GM19372 (cell line): ENCODE data around the gene ASTN2.

Source experiments
- ATAC-seq: cut with Tn5 transposase; IDR thresholded peaks from one replicate; pipeline ENCODE4 v1.9.1; 2021; ENCODE audit warnings: mild to moderate bottlenecking, low read depth, moderate library complexity; ENCODE audit not compliant: unreplicated experiment

ASTN2 gene

DNA sequence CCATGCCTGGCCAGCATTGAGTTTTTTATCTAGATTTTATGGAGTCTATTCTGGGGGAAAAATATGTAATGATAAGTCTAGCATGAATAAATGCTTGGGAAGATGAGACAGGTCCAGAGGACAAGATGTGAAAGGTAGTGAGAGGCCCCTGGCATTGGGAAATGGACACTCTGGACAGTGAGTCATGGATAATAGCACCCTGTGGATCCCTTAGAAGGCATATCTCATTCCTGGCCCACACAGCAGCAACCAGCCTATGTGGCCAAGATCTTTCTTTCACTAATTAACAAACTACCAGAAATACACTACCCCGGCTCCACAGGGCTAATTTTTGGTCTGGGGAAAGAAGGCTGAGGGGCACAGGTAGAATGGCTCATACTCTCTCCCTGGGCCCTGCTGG, 371.7 kb downstream of the ASTN2 start:
- ATAC-seq: no peak

DNA sequence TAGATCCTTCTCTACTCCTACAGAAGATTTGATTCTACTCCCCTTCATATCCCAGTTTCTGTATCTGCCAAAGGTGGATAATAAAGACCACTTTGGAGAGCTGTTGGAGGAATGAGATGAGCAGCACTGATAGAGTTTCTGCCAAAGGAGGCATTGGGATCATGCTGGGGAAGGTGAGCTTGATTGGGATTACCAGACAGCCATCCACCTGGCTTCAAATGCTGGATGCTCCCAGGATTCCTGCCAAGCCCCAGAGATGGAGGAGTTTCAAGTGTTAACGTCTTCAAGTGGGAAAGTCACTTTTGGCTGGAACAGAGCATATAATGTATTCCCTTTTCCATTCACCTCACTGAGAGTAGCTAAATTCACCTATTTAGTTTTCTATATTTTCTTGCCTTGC, 379.3 kb downstream of the ASTN2 start:
- ATAC-seq: no peak

DNA sequence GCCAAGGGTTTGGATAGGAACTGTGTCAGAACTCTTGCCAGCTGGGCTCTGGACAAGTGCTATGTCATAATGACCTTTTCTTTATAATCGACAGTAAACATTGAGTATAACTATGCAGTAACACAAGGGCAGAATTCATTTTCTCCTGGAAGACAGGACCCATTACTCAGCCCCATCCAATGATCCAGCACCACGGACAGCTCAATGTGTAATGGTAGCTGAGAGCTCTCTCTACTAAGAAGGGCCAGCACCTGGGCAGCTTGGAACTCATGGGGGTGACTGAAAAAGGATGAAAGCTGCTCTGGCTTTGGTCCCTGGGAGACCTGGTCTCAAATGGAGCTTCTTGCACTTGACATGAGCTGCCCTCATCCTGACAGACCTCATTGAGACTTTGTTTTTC, 380.0 kb downstream of the ASTN2 start:
- no peak for ATAC-seq

DNA sequence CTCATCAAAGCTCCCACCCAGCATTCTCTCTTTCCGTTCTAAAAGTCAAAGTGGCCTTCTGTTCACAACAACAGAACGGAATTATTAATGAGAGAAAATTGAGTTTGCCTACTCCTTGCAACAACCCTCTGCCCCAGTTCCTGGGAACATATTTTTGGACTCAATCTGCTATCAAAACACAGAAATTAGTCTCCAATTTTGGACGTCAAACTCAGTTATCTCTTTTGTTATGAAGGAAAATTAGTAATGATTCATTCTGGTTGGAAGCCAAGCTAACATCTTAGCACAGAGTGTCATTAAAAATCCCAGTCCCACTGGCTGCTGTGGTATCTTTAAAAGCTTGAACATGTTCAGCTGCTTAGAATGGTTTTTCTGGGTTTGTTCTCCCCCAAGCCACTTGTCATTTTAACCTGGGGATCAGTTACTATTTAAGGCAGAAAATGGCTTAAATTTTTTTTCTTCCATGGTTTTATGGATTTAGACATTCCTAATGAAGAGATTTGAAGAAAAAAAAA, 384.5 kb downstream of the ASTN2 start:
- no peak for ATAC-seq

DNA sequence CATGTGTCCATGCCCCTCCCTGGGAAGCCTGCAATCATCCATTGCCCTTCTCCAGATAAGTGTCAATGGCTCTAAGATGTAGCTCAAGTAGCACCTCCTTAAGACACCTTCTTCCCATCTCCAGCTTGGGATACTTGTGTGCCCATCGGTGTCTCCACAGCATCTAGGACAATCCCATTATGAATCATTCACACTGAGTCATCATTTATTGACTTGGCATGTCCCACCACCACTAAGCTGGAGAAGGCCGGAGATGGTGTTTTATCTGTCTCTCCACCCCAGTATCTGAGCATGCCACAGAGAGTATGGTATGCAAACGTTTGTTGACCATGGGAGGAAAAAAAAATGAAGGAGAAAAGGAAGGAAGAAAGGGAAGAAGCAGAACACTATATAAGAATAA, 385.5 kb downstream of the ASTN2 start:
- no peak for ATAC-seq

DNA sequence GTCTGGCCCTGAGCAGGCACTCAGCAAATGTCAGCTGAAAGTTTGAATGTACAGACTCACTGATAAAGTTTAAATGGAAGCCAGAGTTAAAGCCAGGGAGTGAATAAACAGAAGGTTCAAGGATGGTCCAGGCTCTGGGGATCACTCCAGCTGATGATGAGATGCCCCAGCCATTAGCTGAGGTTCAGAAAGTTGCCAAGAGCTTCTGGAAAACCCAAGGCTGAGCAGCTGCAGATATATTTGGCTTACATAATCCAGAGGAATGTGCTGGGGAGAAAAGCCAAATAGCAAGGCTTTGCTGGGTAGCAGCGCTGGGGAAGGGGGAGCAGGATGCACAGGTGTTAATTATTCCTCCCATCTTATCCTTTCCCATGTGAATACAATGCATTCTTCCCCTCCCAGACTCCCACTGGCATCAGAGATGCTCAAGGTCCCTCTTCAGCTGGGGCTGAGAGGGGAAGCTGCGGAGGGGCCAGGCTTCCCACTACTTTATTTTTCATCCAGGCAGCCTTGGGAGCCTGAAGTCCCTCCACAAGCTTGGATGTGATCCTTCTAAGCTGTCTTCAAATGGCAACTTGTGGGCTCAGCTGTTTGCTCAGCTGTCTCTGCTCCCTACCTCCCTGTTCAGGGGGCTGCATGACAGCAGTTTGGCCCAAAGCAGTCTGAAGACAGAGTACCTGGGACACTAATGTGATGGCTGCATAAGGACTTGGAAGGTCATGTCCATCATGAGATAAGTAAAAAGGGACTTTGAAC, 386.6 kb downstream of the ASTN2 start:
- no peak for ATAC-seq

DNA sequence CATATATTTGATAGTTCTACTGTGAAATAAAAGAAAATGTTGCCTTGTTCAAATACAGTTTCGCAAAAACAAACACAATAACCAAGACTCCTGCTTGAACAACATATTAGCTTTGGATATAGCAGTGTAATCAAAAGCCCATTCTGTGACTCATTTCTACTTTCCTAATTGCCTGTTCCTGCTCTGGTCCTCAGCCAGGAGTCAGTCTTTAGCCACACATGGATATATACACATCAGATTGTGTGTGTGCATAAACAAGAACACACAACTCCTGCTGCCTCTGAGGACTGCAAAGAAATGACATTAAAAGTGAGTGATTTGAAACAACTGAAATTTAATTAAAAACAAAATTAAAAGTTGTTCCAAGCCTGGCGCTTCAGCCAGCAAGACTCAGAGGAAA, 393.0 kb downstream of the ASTN2 start:
- ATAC-seq: no peak

DNA sequence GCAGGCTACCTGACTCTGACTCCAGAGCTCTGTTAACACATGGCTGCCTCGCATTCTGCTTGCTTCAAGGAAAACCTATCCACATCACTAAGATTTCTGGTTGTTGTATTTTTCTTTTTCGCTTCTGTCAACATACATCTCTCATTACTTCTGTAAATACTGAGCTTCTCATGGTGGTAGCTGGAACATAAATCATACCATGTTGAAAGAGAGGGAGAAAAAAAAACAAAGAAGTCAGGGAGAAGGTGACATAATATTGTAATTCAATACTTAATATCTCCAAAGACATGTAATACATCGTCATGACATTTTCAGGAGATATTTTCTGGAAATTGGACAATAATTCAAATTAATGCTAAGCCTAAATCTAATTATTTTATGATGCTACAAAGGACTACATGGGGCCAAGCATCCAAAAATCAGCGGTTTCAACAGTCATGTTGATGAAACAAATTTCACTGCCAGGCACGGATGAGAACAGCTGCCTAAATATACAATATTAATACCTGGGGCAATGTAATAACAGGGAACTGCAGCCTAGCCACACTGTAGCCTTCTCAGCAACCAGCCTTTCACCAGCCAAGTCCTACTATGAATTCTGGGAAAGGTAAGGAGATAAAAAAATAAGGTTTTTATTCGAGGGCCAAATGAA, 395.8 kb downstream of the ASTN2 start:
- ATAC-seq: no peak

DNA sequence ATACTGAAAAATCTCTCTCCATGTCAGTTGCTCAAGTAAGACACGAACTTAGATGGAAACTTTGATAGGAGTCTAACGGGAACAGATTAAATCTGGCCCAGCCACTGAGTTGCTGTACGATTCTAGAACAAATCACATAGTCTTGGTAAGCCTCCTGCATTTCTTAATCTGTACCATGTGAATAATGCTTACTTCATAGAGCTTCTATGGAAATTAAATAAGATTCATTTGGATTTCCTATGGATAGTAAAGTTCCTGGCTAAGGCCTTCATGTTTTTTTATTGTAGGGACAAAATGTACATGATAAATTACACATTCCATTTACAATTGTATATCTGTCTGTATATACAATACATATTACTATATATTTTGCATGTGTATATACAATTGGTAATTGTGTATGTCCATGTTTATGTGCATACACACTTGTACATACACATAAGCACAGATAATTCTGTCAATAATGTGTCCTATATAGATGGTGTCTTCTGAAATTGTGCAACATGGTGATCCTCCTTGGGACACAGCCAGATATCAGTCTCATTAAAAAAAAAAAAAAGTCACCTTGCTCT, 397.4 kb downstream of the ASTN2 start:
- ATAC-seq: no peak

DNA sequence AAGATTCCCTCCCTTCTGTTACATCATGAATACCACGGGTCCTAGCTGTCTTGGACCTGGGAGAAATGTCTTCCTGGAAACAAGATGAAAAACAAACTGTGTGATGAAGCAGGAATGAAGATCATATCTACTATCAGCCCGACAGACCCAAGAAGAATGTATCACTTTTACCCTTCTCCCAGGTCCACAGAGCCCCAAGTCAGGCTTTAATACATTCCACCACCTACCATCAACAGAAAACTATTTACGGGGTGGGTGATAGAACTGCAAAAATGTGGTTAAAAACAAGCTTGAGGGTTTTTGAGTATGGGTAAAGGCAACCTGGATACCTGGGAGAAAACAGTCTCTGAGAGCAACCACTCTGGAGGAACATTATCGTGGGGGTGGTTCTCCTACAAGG, 400.8 kb downstream of the ASTN2 start:
- no peak for ATAC-seq

DNA sequence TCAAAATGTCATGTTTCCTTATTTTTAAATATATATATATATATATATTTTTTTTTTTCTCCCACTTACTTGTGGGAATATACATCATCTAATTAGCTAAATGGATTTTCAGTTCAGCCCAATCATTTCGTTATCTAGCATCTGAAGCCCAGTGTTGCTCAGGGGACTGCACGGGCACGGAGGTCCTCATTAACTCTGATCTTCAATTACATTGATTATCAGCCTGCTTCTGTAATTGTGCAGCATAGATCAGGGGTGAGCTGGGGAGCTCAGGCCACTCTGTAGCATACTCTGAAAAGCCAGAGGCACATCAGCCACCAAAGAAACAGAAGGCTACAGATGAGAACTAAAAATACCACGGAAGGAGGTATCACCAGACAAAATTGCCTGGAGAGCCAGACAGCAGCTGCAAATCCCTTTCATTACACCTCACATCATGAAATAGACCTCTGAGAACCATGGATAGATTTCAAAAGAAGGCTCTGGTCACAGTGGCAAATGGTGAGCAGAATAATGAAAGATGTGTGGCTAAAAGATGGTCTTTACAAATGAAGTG, 401.3 kb downstream of the ASTN2 start:
- no peak for ATAC-seq

DNA sequence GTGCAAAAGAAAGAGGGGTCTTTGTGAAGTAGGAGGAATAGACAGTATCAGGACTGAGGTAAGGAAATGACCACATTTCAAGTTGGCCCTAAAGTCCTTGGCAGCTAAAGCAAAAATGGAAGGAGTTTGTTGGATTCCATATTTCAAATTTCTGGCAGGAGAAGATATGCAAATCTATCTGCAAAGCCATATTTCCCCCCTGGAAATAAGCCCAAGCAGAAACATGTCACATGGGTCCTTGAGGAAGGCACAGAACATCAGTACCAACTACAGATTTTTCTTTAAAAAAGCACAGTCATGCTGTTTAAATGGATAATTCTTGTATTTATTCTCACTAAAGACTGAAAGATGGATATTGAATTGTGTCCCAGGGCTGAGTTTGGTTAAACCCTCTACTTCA, 404.8 kb downstream of the ASTN2 start:
- ATAC-seq: no peak

DNA sequence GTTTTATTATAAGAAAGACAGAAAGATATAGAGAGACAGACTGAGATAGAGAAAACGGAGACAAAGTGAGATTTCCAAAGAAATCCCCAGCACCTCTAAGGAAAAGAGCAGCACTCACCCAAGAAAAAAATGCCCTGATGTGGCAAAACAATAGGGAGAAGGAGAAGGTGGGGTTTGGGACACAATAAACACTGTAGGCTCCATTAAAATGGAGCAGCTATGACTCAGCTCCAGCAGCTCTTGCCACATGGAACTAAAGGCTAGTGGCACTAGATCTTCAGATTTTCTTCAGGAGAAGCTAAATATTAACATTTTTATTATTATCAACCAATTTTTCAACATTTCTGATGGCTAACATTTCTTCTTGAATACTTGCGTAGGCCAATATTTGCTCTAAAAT, 406.0 kb downstream of the ASTN2 start:
- no peak for ATAC-seq

DNA sequence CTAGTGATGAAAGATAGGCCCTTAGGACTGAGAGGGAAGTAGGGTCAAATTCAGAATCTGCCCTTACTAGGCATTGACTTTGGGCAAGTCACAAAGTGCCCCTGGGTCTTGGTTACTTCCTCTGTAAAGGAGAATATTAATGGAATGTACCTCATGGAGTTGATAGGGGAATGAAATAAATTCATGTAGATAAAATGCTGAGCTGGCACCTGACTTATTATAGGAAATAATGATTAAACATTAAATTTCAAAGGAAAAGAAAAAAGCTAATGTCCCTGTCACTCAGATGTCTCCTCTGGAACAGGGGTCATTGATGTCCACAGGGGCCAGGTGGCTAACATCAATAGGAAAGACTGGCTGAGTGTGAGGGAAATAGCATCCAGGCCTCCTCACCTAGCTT, 406.4 kb downstream of the ASTN2 start:
- ATAC-seq: no peak

DNA sequence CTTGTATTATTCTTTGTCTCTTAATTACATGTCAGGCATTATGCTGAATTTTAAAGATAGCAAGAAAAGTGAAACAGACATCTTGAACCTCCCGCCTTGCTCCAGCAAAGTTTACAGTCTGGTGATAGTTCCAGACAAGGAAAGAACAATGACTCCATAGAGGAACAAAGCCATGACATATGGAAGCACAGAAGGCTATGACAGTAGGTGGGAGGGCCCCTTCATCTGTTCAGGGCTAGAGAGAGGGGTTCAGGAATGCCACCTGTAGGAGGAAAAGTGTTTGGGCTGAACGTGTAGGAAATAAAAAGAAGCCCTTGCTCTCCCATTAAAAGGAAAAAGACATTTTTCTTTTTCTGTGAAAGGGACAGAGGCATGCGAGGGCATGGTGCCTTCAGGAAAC, 412.2 kb downstream of the ASTN2 start:
- no peak for ATAC-seq

DNA sequence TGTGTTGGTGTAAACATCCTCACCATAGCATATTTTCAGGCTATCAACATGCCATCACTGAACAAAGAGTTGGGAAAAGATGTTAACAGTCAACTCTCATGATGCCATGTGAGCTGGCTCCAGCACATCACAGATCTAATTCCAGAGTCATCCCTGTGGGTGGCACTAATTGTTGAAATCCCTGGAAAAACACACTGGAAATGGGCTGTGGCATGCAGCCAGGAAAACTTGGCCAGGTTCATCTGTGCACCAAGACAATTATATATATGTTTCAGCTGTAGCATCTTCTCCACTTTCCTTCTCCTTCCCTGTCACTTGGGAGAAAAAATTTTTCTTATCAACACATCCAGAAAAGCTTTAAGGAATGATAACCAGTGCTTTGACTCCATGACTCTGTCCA, 414.0 kb downstream of the ASTN2 start:
- ATAC-seq: no peak

DNA sequence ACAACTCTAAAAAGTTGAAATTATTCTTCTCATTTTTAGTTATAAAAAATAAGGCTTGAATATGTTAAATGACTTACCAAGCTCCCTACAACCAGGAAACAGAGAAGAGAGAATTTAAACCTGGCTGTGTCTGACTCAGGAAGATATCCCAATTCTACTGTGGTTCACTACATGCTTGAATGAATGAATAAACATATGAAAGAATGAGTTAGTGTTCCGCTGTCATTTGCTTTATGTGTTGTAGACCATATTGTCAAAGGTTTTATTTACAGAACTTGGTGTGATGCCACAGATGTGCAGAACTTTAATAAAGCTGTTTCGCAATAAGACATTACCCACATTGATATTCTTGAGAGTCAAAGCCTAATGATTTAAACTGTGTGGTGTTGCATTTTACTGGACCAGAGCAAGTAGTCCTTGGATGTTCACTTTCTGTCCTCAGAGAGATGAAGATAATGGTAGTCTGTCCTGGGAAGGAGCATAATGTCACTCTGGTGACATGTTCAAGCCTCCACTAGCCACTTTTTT, 414.6 kb downstream of the ASTN2 start:
- no peak for ATAC-seq

DNA sequence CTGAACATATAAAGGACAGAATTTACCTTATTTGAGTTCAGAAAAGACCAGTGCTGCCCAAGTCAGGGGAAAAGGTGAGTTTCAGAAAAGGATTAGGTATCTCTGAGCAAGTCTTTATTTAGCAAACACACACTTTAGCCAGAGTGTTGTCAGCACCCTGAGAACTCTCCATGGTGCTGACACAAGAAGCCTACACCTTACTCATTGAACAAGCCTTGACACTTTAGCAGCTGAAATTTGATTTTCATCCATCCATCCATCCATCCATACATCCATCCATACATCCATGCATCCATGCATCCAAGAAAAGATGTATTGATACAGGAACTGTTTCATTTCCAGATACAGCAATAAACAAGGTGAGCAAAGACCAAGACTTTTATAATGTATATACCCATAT, 416.6 kb downstream of the ASTN2 start:
- ATAC-seq: no peak

DNA sequence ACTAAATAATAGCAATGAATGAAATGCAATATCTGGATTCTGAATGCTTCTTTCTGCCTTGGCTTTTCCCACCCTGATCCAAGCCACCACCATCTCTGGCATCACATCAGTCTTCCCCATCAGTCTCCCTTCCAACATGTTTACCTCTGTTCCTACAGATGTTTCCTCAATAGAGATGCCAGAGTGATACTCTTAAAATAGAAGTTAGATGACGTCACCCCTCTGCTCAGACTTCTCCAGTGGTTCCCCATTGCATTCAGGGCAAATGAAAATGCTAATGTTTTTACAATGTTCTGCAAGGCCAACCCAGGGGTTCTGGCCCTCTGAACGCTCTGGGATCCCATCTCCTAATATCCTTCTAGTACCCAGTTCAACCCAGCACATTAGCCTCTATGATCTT, 422.0 kb downstream of the ASTN2 start:
- no peak for ATAC-seq

DNA sequence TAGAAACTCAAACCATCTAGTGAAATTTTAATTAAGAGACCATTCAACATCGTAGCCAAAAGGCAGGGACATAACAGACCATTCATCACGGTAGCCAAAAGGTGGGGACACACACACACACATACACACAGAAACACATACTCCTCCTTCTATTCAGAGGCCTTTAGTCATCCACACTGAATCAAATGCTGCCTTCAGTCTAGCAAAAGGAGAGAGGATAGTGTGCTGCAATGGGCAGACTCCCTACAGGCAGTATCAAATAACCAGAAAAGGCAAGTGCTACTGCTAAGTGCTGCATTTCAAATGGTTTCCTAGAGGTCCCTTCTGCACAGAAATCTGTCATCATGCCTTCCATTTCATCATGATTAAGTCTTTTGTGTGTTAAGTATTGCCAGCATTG, 423.8 kb downstream of the ASTN2 start:
- ATAC-seq: no peak

DNA sequence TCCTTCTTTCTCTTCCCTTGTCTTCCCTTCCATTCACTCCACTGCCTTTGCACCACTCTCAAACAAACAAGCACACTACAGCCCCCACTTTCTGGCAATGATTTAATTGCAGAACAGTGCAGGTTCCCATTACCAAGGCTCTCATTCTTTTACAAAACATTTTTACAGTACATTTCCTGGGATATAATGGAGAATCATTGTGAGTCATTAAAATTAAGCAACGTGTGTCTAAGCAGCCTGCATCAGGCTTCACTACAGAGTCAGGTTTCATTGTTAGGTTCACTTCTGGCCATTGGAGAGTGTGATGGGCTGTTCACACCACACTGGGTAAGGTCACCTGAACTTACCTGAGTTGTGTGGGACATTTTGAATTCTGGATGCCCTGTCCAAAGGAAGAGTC, 424.3 kb downstream of the ASTN2 start:
- no peak for ATAC-seq
